Rectal smooth muscle tissue (tissue), 1 donor: ENCODE data around the gene SART1.

Source experiments
- H3K27ac ChIP-seq: one replicate; pipeline ENCODE4 v1.7.0; 2013; ENCODE audit warnings: low read depth, low read length, inconsistent platforms
- H3K27me3 ChIP-seq: one replicate; pipeline ENCODE4 v1.7.0; 2013; ENCODE audit warnings: low read length; ENCODE audit not compliant: control insufficient read depth, insufficient read depth
- H3K36me3 ChIP-seq: one replicate; pipeline ENCODE4 v1.7.0; 2013; ENCODE audit warnings: low read length; ENCODE audit not compliant: control insufficient read depth, insufficient read depth
- H3K4me1 ChIP-seq: one replicate; pipeline ENCODE4 v1.7.0; 2013; ENCODE audit warnings: low read length; ENCODE audit not compliant: control insufficient read depth, insufficient read depth
- H3K4me3 ChIP-seq: one replicate; pipeline ENCODE4 v1.7.0; 2013; ENCODE audit warnings: low read length
- H3K9ac ChIP-seq: one replicate; pipeline ENCODE4 v1.7.0; 2013; ENCODE audit warnings: low read length

SART1 gene

DNA sequence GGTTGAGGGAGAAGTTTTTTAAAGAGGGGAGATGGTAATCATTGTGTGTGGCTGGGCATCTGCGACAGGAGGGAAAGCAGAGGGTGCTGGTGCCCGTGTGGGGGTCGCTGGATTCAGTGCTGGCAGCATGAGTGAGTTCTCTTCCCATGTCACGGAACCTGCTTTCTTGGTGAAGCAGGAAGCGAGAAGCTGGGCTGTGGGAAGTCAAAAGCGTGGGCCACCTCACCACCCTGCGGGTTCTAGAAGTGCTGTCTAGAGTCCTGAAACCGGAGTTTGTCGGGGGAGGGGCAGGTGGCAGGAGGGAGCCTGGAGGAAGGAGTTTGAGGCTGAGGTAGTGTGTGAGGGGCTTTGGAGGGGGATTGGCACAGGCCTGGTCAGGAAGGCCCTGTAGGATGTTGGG lies 14.2 kb downstream of the SART1 start:
- no peak overlapping the region for H3K4me3 ChIP-seq
- no peaks in the 10 kb centered on the region for H3K27me3 ChIP-seq
- no peak overlapping the region for H3K27ac ChIP-seq
- H3K36me3 ChIP-seq = peaks cover 25% of the 10 kb centered on the region
- H3K9ac ChIP-seq = no peak overlapping the region
- no peaks in the 10 kb centered on the region for H3K4me1 ChIP-seq

DNA sequence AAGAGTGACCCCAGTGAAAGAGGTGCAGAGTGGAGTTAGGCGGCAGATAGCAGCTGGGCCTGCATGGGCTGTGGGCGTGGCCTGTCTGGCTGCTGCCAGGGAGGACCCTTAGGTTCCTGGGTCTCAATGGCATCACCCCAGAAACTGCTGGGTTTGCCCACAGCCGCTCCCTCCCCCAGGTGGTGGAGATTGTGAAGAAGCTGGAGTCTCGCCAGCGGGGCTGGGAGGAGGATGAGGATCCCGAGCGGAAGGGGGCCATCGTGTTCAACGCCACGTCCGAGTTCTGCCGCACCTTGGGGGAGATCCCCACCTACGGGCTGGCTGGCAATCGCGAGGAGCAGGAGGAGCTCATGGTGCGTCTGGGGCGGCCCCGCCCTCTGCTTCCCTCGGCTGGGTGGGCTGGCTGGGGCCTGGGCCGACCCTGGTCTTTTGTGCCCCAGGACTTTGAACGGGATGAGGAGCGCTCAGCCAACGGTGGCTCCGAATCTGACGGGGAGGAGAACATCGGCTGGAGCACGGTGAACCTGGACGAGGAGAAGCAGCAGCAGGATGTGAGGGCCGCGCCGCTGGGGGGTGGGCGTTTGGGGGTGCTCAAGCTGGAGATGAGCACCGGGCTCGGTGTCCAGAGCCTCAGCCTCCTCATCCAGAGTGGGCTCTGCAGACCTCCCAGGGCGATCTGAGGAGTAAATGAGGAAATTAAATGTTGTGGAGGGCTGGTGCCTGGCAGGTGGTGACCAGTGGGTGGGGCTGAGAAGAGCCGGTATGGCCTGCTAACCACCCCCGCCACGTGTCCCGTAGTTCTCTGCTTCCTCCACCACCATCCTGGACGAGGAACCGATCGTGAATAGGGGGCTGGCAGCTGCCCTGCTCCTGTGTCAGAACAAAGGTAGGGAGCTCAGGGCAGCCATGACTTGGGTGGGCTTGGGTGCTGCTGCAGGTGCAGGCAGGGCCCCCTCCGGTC lies 15.0 kb downstream of the SART1 start:
- H3K27me3 ChIP-seq = no peaks in the 10 kb centered on the region
- H3K4me3 ChIP-seq = no peak overlapping the region
- H3K4me1 ChIP-seq = no peaks in the 10 kb centered on the region
- peaks cover 25% of the 10 kb centered on the region for H3K36me3 ChIP-seq
- H3K9ac ChIP-seq = no peak overlapping the region
- H3K27ac ChIP-seq = no peak overlapping the region

DNA sequence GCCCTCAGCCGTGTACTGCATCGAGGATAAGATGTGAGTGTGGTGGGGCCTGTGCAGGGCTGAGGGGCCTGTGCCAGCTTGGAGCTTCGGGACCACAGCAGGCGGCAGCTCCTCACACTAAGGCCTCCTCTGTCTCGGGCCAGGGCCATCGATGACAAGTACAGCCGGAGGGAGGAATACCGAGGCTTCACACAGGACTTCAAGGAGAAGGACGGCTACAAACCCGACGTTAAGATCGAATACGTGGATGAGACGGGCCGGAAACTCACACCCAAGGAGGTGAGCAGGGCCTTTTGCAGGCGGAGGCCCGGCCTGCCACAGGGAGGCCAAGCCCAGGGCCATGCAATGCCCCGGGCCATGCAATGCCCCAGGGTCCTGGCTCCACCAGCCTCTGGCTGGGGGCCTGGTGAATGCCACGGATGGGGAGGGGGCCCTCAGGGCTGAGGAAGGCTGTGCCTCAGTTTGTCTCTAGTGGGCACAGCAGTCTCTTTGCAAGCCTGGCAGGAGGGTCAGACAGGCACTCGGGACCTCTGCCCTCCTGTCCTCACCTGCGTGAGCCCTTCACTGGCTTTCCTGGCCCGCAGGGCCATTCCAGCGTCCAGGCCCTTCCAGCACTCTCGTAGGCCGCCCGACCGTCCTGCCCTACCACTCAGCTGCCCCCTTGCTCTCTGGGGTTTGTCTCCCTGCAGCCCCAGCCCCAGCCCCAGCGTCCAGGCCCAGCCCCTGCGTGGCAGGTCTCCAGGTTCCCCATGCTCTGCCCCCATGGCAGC lies 16.3 kb downstream of the SART1 start:
- Histone ChIP-seq H3K4me3 (no peak overlapping the region), H3K27me3 (no peaks in the 10 kb centered on the region), H3K27ac (no peak overlapping the region), H3K4me1 (no peaks in the 10 kb centered on the region), H3K9ac (no peak overlapping the region), H3K36me3 (peaks cover 25% of the 10 kb centered on the region)

DNA sequence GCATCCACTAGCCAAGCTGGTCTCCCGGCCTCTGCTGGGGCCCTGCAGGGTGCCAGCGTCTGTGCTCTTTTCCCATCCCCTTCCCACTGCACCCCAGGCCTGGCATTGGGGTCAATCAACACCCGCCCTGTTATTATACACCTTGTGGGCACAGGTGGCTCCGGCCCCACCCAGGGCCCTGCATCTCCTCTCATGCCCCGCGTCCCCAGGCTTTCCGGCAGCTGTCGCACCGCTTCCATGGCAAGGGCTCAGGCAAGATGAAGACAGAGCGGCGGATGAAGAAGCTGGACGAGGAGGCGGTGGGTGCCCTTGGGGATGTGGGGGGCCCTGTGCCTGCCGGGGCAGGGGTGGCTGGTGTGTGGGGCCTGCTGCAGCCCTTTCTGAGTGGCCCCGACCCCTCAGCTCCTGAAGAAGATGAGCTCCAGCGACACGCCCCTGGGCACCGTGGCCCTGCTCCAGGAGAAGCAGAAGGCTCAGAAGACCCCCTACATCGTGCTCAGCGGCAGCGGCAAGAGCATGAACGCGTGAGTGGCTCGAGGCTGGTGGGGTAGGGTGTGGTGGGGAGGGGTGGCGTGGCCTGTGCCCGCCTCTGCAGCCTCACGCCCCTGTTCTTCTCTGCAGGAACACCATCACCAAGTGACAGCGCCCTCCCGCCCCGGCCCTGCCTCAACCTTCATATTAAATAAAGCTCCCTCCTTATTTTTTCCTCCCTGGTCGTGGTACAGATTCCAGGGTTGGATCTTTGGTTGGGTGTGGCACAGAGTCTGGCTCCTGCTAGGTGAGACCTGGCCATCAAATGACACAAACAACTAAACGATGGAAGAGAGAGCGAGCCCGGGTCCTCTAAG lies 17.1 kb downstream of the SART1 start:
- Histone ChIP-seq H3K27ac (no peak overlapping the region), H3K36me3 (peaks cover 24% of the 10 kb centered on the region), H3K4me1 (no peaks in the 10 kb centered on the region), H3K4me3 (no peak overlapping the region), H3K9ac (no peak overlapping the region), H3K27me3 (no peaks in the 10 kb centered on the region)

DNA sequence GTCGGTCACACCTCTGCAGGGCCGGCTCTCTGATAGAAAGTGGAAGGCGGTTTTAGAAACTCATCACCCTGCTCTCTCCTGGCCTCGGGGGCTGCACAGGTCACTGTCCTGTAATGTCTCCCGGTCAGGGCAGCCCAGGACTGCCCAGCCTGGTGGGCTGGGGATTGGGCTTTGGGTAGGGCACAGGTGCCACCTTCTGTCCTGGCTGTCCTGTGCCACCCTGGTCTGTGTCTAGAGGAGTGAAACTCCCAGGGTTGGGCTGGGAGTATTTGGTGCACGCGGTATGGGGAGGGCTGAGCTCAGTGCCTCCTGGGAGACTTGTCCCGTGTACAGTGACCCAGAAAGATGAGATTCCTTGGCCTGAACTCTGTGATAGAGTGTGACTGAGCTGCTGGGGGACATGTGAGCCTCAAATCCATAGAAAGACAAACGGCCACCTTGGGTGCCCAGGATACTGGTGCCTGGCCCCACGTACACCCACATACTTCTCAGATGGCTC lies 17.8 kb downstream of the SART1 start:
- no peak overlapping the region for H3K9ac ChIP-seq

DNA sequence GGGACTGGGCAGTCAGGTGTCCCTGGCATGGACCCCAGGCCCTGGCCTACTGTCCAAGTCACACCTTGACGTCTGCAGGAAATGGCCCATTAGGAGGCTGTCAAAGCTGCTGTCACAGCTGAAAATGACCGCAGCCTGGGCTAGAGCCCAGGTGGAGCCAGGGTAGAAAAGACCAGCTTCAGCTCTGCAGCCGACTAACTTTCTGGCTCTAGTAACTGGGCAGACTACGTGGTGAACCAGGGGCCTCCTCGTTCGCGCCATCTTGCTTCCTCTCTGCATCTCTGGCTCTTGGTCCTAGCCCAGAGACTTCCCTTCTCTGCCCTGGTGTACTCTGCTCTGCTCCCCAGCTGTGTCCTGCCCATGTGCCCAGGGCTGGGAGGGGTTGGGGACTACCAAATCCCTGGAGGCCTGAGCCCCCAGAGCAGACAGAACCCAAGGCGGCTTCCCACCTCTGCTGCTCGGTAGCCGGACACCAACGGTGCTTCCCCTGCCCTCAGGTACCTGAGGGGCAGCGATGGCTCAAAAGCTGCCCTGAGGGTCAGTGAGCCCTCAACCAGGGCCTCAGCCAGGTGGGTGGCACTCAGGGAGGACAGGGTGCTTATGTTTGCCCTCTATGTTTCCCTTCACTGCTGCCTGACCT lies 19.7 kb downstream of the SART1 start:
- Histone ChIP-seq H3K36me3 (peaks cover 19% of the 10 kb centered on the region), H3K4me1 (no peaks in the 10 kb centered on the region), H3K27me3 (no peaks in the 10 kb centered on the region), H3K9ac (no peak overlapping the region), H3K27ac (no peak overlapping the region), H3K4me3 (no peak overlapping the region)

More for the DNA sequence above, 17.8 kb downstream of the SART1 start:
- Histone ChIP-seq H3K4me1 (no peaks in the 10 kb centered on the region), H3K27me3 (no peaks in the 10 kb centered on the region), H3K27ac (no peak overlapping the region), H3K4me3 (no peak overlapping the region), H3K36me3 (peaks cover 25% of the 10 kb centered on the region)

DNA sequence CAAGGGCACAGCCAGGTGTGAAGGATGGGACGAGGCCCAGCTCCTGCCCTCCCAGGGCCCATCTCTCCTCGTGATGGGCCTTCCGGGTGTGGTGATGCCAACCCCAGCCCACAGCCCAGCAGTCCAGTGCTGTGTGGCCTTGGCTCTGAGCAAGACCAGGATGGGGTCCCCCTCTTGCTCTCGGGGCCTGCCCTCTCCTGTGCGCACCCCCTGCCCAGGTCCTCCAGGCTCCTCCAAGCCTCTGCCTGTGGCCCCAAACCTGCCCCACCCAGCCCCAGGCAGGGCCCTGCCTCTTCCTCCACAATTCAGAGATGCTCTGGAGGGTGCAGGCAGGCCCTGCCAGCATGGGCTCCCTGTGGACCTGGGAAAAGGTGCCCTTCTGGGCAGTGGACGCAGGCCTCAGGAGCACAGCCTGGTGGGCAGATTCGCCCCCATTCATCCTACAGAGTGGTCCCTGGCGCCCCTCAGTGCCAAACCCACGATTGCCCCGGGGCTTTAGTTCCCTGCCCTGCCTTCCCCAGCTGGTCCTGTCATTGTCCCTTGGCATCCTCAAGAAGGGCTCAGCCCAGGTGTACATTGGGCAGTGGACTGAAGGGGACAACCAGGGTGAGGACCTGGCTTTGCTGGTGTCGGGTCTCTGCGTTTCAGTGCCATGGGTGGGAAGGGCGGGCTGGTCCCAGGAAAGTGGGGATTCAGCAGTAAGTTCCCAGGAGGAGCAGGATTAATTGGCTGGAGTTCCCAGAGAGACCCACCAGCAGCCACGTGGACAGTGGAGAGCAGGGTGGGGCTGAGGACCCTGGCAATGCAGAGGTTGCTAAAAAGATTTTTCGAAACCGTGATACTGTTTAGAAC lies 20.7 kb downstream of the SART1 start:
- H3K4me3 ChIP-seq = no peak overlapping the region

DNA sequence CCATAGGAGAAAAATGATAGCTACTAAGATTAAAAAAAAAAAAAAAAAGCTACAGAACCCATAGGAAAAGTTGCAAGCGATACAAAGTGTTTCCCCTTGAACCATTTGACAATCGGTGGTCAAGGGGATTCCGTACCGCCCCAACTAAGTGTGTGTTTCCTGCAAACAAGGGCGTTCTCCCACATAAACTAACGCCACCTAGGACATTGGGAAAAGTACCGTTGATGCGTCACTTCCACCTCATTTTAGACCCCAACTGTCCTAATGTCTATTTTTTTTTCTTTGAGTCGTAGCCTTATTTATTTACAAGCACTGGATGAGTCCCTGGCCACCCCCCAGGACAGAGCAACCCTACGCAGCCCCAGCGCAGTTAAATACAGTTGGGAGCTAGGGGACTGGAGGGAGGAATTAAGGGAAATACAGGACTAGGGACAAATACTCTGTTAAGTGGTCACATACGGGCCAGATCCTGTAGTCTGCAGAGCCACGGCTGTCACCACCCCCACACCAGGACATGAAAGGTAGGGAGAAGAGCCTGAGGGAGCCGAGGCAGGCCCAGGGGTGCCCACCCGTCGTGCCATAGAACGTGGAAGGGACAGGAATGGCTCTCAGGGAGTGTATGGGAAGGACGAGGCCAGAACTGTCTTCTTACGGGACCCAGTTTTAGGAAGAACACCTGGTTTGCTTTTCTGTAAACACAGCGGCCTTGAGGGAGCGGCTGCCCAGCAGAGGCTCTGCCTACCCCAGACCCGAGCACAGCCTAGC lies 21.5 kb downstream of the SART1 start:
- no peaks in the 10 kb centered on the region for H3K27me3 ChIP-seq
- H3K36me3 ChIP-seq = peaks cover 5% of the 10 kb centered on the region
- H3K27ac ChIP-seq = no peak overlapping the region
- H3K9ac ChIP-seq = no peak overlapping the region
- H3K4me1 ChIP-seq = no peaks in the 10 kb centered on the region
- H3K4me3 ChIP-seq = no peak overlapping the region

More for the DNA sequence above, 20.7 kb downstream of the SART1 start:
- no peaks in the 10 kb centered on the region for H3K27me3 ChIP-seq
- peaks cover 9% of the 10 kb centered on the region for H3K36me3 ChIP-seq
- H3K27ac ChIP-seq = no peak overlapping the region
- no peak overlapping the region for H3K9ac ChIP-seq
- H3K4me1 ChIP-seq = no peaks in the 10 kb centered on the region

DNA sequence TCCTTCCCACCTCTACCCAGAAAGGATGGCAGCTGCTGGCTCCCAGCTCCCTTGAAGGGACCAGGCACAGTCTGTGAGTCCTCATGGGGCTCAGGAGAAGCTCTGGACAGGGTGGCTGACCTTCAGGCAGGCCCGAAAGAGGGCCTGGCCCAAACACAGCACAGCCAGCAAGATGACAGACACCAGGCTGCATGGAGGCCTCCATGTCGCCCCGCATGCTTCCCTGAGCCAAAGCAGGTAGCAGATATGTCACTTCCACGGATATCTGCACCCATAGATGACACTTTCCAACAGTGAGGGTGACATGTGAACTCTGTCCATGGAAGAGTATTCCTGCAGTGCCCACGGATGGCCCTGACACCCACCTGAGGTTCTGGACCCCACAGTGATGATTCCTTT lies 22.1 kb downstream of the SART1 start:
- no peak overlapping the region for H3K27ac ChIP-seq
- H3K9ac ChIP-seq = no peak overlapping the region
- H3K4me1 ChIP-seq = no peaks in the 10 kb centered on the region

DNA sequence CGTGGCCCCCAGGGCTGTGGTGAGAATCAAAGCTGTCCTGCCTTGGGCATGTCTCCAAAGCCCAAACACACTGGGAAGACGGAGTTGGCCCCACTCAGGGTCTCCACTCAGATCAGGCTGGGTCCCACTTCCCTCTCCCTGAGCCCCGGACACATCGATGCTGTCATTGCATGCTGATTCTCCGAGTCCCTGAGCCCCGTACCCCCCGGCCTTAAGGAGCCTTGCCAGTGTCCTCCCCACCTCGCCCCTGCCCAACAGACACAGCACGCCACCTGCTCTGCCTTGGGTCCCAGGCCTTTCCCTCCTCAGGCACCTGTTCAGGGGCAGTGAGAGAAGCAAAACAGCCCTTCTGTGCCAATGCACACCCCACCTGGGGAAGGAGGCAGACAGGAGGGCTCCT lies 25.8 kb downstream of the SART1 start:
- no peak overlapping the region for H3K4me3 ChIP-seq
- peaks cover 2% of the 10 kb centered on the region for H3K36me3 ChIP-seq
- H3K27ac ChIP-seq = no peak overlapping the region
- no peaks in the 10 kb centered on the region for H3K27me3 ChIP-seq
- H3K4me1 ChIP-seq = no peaks in the 10 kb centered on the region
- H3K9ac ChIP-seq = no peak overlapping the region

More for the DNA sequence above, 22.1 kb downstream of the SART1 start:
- peaks cover 5% of the 10 kb centered on the region for H3K36me3 ChIP-seq
- no peaks in the 10 kb centered on the region for H3K27me3 ChIP-seq
- H3K4me3 ChIP-seq = no peak overlapping the region
